Bronchial epithelial cell (primary cell): Measurements from ENCODE around the gene MSRB1. TPM values are rescaled to one million over a fixed set of nuclear protein-coding genes. Genes with fewer than 3 reads are reported as not detected.
A peak's percentile ranks its signal among the peaks of the same experiment; 100 is the strongest.
"Not testable (repeated sequence)": the region's sequence is repeated elsewhere in the genome, so short reads cannot be mapped to it uniquely, and the experiment has no call there.

Experiments
- DNase-seq: peaks from one replicate; pipeline ENCODE4 v3.0.0-alpha.2; 2010; ENCODE audit warnings: low read depth
- FAIRE-seq: peaks from 2 replicates; lab custom pipeline; 2011; peaks lifted over from hg19 to GRCh38; lab: Jason Lieb, UNC
- H3K27me3 ChIP-seq: 2 replicates; pipeline ENCODE4 v1.5.1; 2011; ENCODE audit warnings: low read length; ENCODE audit not compliant: control insufficient read depth, insufficient read depth
- H3K36me3 ChIP-seq: 2 replicates; pipeline ENCODE4 v1.5.1; 2011; ENCODE audit warnings: low read length; ENCODE audit not compliant: control insufficient read depth, insufficient read depth
- H3K4me3 ChIP-seq: 2 replicates; pipeline ENCODE4 v1.5.1; 2011; ENCODE audit warnings: mild to moderate bottlenecking, low read depth, low read length, control low read depth
- CTCF ChIP-seq: IDR thresholded peaks from 2 replicates; pipeline ENCODE4 v1.5.1; 2011; ENCODE audit warnings: mild to moderate bottlenecking, moderate library complexity, low read length, control low read depth, inconsistent platforms; ENCODE audit not compliant: insufficient read depth, severe bottlenecking
- total RNA-seq: library from RNA; depleted of rRNA; stranded (reverse); fragments of >200 nt; gene quantifications from 2 replicates; pipeline ENCODE4 v1.2.1, GENCODE V29; 2014

MSRB1 gene
- total RNA-seq, 1 donor from 2014 or later = 2.9 TPM

DNA sequence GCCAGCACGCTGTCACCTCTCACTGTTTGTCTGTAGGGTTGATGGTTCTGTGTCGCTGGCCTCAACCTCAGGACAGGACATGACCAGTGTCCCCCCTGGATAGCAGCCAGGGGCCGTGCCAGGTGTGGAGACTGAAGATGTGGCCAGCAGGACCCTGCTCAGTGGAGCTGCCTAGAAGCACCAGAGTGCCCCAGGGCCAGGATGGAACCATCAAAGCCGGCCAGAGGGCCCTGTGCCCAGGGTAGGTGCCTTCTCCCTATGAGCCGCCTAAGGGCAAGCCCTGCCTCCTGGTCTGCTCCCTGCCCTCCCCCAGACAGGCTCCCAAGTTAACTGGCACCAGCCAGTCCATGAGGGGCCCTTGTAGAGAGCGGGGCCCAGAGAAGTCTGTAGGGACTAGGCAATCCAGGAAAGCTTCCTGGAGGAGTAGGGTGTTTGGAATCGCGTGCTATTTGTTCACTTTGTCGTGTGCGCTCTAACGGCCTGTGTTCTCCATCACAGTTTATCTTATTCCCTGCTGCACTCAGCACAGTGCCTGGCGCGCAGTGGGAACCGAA is 15.8 kb upstream of the MSRB1 start:
- no peak for TF ChIP-seq CTCF
- DNase-seq = no peak
- FAIRE-seq = no peak
- Histone ChIP-seq H3K36me3 (peaks cover 12% of the 10 kb centered on the region), H3K4me3 (peak overlapping the region; percentile 89), H3K27me3 (no peaks in the 10 kb centered on the region)

GRCh38 chr16:1958143-1958491 is 15.1 kb upstream of the MSRB1 start:
- not testable (repeated sequence) for H3K27me3 ChIP-seq, DNase-seq, H3K4me3 ChIP-seq, H3K36me3 ChIP-seq, FAIRE-seq

- not testable (repeated sequence) for FAIRE-seq
These were observed 14.6 kb upstream of the MSRB1 start for GRCh38 chr16:1957434-1958142.

GRCh38 chr16:1953734-1954133 is 10.7 kb upstream of the MSRB1 start:
- DNase-seq = no peak
- H3K27me3 ChIP-seq = no peaks in the 10 kb centered on the region
- no peak for FAIRE-seq
- no peaks in the 10 kb centered on the region for H3K36me3 ChIP-seq
- TF ChIP-seq CTCF = no peak
- no peak overlapping the region for H3K4me3 ChIP-seq

More at GRCh38 chr16:1957434-1958142, 14.6 kb upstream of the MSRB1 start:
- not testable (repeated sequence) for H3K36me3 ChIP-seq, H3K4me3 ChIP-seq, DNase-seq, H3K27me3 ChIP-seq

DNA sequence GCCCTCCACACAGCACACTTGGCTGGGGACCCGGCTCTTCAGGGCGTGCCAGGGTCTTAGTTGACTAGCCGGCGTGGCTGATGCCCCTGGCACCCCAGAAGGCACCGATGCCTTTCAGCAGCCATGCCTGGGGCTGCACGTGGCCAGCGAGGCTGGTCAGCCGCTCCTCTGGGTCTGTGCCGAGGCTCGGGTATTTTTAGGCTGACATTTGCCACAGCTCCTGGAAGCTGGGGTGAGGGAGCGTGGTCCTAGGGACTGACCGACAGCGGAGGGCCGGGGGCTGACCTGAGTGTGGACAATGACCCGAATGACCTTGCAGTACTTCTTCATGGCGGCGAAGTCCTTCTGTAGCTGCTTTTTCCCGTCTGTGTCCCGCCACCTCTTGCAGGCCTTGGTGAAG is 7.6 kb upstream of the MSRB1 start:
- DNase-seq (no peak), FAIRE-seq (no peak)
- no peaks in the 10 kb centered on the region for H3K27me3 ChIP-seq
- no peak for TF ChIP-seq CTCF
- no peaks in the 10 kb centered on the region for H3K36me3 ChIP-seq
- no peak overlapping the region for H3K4me3 ChIP-seq

GRCh38 chr16:1950047-1950446 is 7.0 kb upstream of the MSRB1 start:
- FAIRE-seq = no peak
- no peaks in the 10 kb centered on the region for H3K36me3 ChIP-seq
- peak; percentile 39 for TF ChIP-seq CTCF
- H3K27me3 ChIP-seq = no peaks in the 10 kb centered on the region
- H3K4me3 ChIP-seq = no peak overlapping the region
- peak; percentile 89 for DNase-seq

DNA sequence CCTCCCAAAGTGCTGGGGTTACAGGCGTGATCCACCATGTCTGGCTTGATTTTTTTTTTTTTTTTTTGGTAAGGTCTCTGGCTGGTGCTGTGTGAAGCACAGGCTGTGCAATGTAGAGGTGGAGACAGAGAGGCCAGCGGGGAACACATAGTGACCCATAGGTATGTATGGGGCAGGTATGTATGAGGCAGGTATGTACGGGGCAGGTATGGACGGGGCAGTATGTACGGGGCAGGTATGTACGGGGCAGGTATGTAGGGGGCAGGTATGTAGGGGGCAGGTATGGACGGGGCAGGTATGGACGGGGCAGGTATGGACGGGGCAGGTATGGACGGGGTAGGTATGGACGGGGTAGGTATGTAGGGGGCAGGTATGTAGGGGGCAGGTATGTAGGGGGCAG is 6.5 kb upstream of the MSRB1 start:
- Histone ChIP-seq H3K4me3 (no peak overlapping the region), H3K36me3 (no peaks in the 10 kb centered on the region), H3K27me3 (no peaks in the 10 kb centered on the region)
- TF ChIP-seq CTCF = no peak
- DNase-seq (peak; percentile 51), FAIRE-seq (no peak)
